HEK293 (cell line): ENCODE measurements around the gene SBK1.

Source experiments
- GFI1B ChIP-seq: fragments of 450-650 bp; formaldehyde crosslinking; IDR thresholded peaks from 2 replicates; pipeline ENCODE4 v1.5.1; 2016; ENCODE audit warnings: missing biosample characterization, missing genetic modification characterization
- HOXD13 ChIP-seq: sonication (generic); formaldehyde crosslinking; IDR thresholded peaks from 2 replicates; pipeline ENCODE4 v1.8.0; 2022; ENCODE audit warnings: missing genetic modification reagents, borderline replicate concordance
- YY1 ChIP-seq: fragments of 450-650 bp; formaldehyde crosslinking; IDR thresholded peaks from 2 replicates; pipeline ENCODE4 v1.5.1; 2018; ENCODE audit warnings: missing biosample characterization, missing genetic modification characterization
- ZFP41 ChIP-seq: fragments of 450-650 bp; formaldehyde crosslinking; IDR thresholded peaks from 2 replicates; pipeline ENCODE4 v1.5.1; 2016; ENCODE audit warnings: missing biosample characterization, missing genetic modification characterization, borderline replicate concordance
- ZNF555 ChIP-seq: fragments of 450-650 bp; formaldehyde crosslinking; conservative IDR thresholded peaks from 2 replicates; pipeline ENCODE4 v1.5.1; 2017; ENCODE audit warnings: missing biosample characterization, mild to moderate bottlenecking, missing genetic modification characterization, inconsistent platforms
- ZNF596 ChIP-seq: fragments of 450-650 bp; IDR thresholded peaks from 2 replicates; pipeline ENCODE4 v1.5.0; 2018; ENCODE audit warnings: missing biosample characterization, mild to moderate bottlenecking, missing genetic modification characterization, moderate library complexity
- ZNF660 ChIP-seq: fragments of 450-650 bp; IDR thresholded peaks from 2 replicates; pipeline ENCODE4 v1.5.1; 2018; ENCODE audit warnings: missing biosample characterization, mild to moderate bottlenecking, missing genetic modification characterization
- ZNF664 ChIP-seq: fragments of 450-650 bp; formaldehyde crosslinking; IDR thresholded peaks from 2 replicates; pipeline ENCODE4 v1.5.1; 2016; ENCODE audit warnings: missing biosample characterization, missing genetic modification characterization
- ZSCAN5A ChIP-seq: fragments of 450-650 bp; formaldehyde crosslinking; IDR thresholded peaks from 2 replicates; pipeline ENCODE4 v1.5.1; 2016; ENCODE audit warnings: missing biosample characterization, missing genetic modification characterization
- TF ChIP-seq, protein P1 (sequence below): fragments of 450-650 bp; formaldehyde crosslinking; IDR thresholded peaks from 2 replicates; pipeline ENCODE4 v1.5.1; 2016; ENCODE audit warnings: missing biosample characterization, missing genetic modification characterization
- TF ChIP-seq, protein P2 (sequence below): fragments of 450-650 bp; formaldehyde crosslinking; IDR thresholded peaks from 2 replicates; pipeline ENCODE4 v1.5.1; 2016; ENCODE audit warnings: missing biosample characterization, missing genetic modification characterization

DNA sequence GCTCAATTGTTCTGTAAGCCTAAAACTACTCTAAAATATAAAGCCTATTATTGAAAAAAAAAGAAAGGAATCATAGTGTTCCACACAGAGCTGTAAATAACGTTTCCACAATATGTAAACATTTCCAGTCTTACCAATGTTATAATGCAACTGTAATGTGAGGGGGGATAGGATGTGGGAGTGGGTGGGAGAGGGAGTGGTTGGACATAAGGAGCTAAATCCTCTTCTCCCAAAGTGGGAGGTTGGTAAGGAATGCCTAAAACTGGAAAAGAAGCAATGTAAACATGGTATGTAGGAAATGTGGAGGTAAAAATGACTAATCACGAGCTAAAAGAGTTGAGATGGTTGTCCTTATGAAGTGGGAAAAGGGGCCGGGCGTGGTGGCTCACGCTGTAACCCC lies 17.6 kb upstream of the SBK1 start:
- no peak for TF ChIP-seq ZSCAN5A
- TF ChIP-seq ZNF664: no peak
- TF ChIP-seq, protein P1, sequence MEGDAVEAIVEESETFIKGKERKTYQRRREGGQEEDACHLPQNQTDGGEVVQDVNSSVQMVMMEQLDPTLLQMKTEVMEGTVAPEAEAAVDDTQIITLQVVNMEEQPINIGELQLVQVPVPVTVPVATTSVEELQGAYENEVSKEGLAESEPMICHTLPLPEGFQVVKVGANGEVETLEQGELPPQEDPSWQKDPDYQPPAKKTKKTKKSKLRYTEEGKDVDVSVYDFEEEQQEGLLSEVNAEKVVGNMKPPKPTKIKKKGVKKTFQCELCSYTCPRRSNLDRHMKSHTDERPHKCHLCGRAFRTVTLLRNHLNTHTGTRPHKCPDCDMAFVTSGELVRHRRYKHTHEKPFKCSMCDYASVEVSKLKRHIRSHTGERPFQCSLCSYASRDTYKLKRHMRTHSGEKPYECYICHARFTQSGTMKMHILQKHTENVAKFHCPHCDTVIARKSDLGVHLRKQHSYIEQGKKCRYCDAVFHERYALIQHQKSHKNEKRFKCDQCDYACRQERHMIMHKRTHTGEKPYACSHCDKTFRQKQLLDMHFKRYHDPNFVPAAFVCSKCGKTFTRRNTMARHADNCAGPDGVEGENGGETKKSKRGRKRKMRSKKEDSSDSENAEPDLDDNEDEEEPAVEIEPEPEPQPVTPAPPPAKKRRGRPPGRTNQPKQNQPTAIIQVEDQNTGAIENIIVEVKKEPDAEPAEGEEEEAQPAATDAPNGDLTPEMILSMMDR (tag by site-specific recombination): no peak
- TF ChIP-seq ZNF596 (tag by site-specific recombination): no peak
- TF ChIP-seq ZNF555 (tag by site-specific recombination): no peak
- TF ChIP-seq ZNF660 (tag by site-specific recombination): no peak
- TF ChIP-seq GFI1B (tag by site-specific recombination): no peak
- no peak for TF ChIP-seq YY1 (tag by site-specific recombination)
- TF ChIP-seq HOXD13 (CRISPR knock-in tag): no peak
- TF ChIP-seq ZFP41 (tag by site-specific recombination): no peak
- TF ChIP-seq, protein P2, sequence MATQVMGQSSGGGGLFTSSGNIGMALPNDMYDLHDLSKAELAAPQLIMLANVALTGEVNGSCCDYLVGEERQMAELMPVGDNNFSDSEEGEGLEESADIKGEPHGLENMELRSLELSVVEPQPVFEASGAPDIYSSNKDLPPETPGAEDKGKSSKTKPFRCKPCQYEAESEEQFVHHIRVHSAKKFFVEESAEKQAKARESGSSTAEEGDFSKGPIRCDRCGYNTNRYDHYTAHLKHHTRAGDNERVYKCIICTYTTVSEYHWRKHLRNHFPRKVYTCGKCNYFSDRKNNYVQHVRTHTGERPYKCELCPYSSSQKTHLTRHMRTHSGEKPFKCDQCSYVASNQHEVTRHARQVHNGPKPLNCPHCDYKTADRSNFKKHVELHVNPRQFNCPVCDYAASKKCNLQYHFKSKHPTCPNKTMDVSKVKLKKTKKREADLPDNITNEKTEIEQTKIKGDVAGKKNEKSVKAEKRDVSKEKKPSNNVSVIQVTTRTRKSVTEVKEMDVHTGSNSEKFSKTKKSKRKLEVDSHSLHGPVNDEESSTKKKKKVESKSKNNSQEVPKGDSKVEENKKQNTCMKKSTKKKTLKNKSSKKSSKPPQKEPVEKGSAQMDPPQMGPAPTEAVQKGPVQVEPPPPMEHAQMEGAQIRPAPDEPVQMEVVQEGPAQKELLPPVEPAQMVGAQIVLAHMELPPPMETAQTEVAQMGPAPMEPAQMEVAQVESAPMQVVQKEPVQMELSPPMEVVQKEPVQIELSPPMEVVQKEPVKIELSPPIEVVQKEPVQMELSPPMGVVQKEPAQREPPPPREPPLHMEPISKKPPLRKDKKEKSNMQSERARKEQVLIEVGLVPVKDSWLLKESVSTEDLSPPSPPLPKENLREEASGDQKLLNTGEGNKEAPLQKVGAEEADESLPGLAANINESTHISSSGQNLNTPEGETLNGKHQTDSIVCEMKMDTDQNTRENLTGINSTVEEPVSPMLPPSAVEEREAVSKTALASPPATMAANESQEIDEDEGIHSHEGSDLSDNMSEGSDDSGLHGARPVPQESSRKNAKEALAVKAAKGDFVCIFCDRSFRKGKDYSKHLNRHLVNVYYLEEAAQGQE (tag by site-specific recombination): no peak
